DMS79 treated with DMSO at 0.1 percent for 48 hours (cell line): ENCODE measurements around the gene MAN2A2.
A peak's percentile ranks its signal among the peaks of the same experiment; 100 is the strongest.
"Not testable (repeated sequence)": the region's sequence is repeated elsewhere in the genome, so short reads cannot be mapped to it uniquely, and the experiment has no call there.

Experiments used
- DNase-seq: peaks from one replicate; lab custom pipeline; 2025; lab: John Stamatoyannopoulos, UW

The MAN2A2 gene

GRCh38 chr15:90871716-90872485, 31.2 kb upstream of the MAN2A2 start:
- no peak for DNase-seq

GRCh38 chr15:90872486-90873184, 30.5 kb upstream of the MAN2A2 start:
- DNase-seq = no peak

- no peak for DNase-seq
These were observed 29.6 kb upstream of the MAN2A2 start for GRCh38 chr15:90873488-90873997.

- peak; percentile 20 for DNase-seq
These were observed 29.0 kb upstream of the MAN2A2 start for GRCh38 chr15:90873998-90874605.

- not testable (repeated sequence) for DNase-seq
These were observed 28.1 kb upstream of the MAN2A2 start for GRCh38 chr15:90874986-90875385.

GRCh38 chr15:90875549-90875981, 27.5 kb upstream of the MAN2A2 start:
- no peak for DNase-seq

- DNase-seq = no peak
These were observed 27.1 kb upstream of the MAN2A2 start for GRCh38 chr15:90876046-90876445.

- no peak for DNase-seq
These were observed 26.5 kb upstream of the MAN2A2 start for GRCh38 chr15:90876512-90877170.

- no peak for DNase-seq
These were observed 25.8 kb upstream of the MAN2A2 start for GRCh38 chr15:90877315-90877714.

GRCh38 chr15:90877996-90878395, 25.1 kb upstream of the MAN2A2 start:
- no peak for DNase-seq

GRCh38 chr15:90878660-90879059, 24.4 kb upstream of the MAN2A2 start:
- no peak for DNase-seq

GRCh38 chr15:90879730-90880366, 23.3 kb upstream of the MAN2A2 start:
- DNase-seq = no peak

- DNase-seq = no peak
These were observed 22.5 kb upstream of the MAN2A2 start for GRCh38 chr15:90880381-90881145.

GRCh38 chr15:90881181-90881977, 21.7 kb upstream of the MAN2A2 start:
- no peak for DNase-seq

GRCh38 chr15:90881978-90882721, 21.0 kb upstream of the MAN2A2 start:
- DNase-seq = no peak

- DNase-seq = no peak
These were observed 20.1 kb upstream of the MAN2A2 start for GRCh38 chr15:90882781-90883525.

- DNase-seq = no peak
These were observed 19.6 kb upstream of the MAN2A2 start for GRCh38 chr15:90883526-90883975.

- no peak for DNase-seq
These were observed 19.0 kb upstream of the MAN2A2 start, which contains the start of gene FES for GRCh38 chr15:90883976-90884718. Gene FES (plus strand): TSS chr15:90884504. CDS start chr15:90885046, 542 bp downstream.
